Glutamatergic neuron (in vitro differentiated cells): ENCODE measurements around the gene AGER. TPM values are rescaled to one million over a fixed set of nuclear protein-coding genes. Genes with fewer than 3 reads are reported as not detected.
"Not testable (repeated sequence)": the region's sequence is repeated elsewhere in the genome, so short reads cannot be mapped to it uniquely, and the experiment has no call there.

Experiments used
- DNase-seq: peaks from one replicate; pipeline ENCODE4 v3.0.0; 2022
- H3K27ac Mint-ChIP-seq: one replicate; pipeline ENCODE4 v1.8.0; 2020; ENCODE audit warnings: mild to moderate bottlenecking, mixed read lengths, inconsistent platforms; ENCODE audit not compliant: unreplicated experiment
- H3K27me3 Mint-ChIP-seq: one replicate; pipeline ENCODE4 v1.8.0; 2020; ENCODE audit warnings: mild to moderate bottlenecking, moderate library complexity, mixed read lengths, inconsistent platforms; ENCODE audit not compliant: unreplicated experiment
- H3K36me3 Mint-ChIP-seq: one replicate; pipeline ENCODE4 v1.8.0; 2020; ENCODE audit warnings: mild to moderate bottlenecking, mixed read lengths, inconsistent platforms; ENCODE audit not compliant: unreplicated experiment
- H3K4me1 Mint-ChIP-seq: one replicate; pipeline ENCODE4 v1.8.0; 2020; ENCODE audit warnings: mild to moderate bottlenecking, low read depth, mixed read lengths, inconsistent platforms; ENCODE audit not compliant: unreplicated experiment
- H3K4me3 Mint-ChIP-seq: one replicate; pipeline ENCODE4 v1.8.0; 2020; ENCODE audit warnings: mild to moderate bottlenecking, mixed read lengths, inconsistent platforms; ENCODE audit not compliant: unreplicated experiment
- H3K9me3 Mint-ChIP-seq: one replicate; pipeline ENCODE4 v1.8.0; 2020; ENCODE audit warnings: mild to moderate bottlenecking, moderate library complexity, mixed read lengths, inconsistent platforms; ENCODE audit not compliant: unreplicated experiment
- total RNA-seq: library from RNA; stranded (reverse); fragmentation: NEBNext Ultra II Directional; extraction: Animal tissue kit (Norgen Biotek cat#: 25700); gene quantifications from one replicate; pipeline ENCODE4 v1.2.1, GENCODE V29; 2021; ENCODE audit not compliant: unreplicated experiment
- TF ChIP-seq, protein P1 (sequence below): fragments of 200-600 bp; sonication (generic); IDR thresholded peaks from one replicate; pipeline ENCODE4 v1.5.0; 2021; ENCODE audit not compliant: partially characterized antibody, unreplicated experiment

The AGER gene
- total RNA-seq, 1 donor from 2014 or later: 13.2 TPM

DNA sequence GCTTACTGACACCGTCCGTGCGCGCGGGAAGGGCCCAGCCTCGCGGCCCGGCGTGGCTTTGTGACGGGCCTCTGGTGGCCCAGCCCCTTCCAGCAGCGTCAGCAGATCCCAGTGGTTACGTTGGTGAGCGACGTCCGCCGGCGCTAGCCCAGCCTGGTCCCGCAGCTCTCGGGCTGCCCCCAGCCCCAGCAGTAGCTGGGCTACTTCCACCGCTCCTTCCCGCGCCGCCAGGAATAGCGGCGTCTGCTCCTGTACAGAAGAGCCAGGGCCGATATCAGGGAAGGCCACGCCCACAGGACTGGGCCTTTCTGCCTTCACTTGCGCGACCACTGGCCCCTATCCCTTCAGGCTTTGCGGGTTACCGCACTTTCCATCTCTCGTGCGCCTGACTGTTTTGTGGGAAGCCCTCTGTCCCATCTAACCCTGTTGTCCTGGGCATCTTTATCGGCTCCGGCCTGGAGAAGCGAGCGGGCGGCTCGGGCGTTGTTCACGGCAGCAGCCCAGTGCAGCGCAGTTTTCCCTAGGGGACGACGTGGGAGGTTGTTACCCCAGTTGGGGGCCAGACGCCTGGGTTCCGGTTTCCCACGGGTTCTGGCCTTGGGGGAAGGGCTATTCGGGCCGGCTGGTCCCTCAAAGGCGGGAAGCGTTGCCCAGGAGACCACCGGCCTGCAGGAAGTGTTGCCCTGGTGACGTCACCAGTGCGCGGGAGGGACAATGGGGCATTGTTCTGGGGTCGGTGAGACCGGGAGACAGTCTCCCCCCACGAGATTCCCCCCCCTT is 12.0 kb upstream of the AGER start:
- peaks cover 14% of the 10 kb centered on the region for H3K9me3 Mint-ChIP-seq
- peaks cover 9% of the 10 kb centered on the region for H3K4me1 Mint-ChIP-seq
- H3K27ac Mint-ChIP-seq: peak overlapping the region; percentile 100
- TF ChIP-seq, protein P1, sequence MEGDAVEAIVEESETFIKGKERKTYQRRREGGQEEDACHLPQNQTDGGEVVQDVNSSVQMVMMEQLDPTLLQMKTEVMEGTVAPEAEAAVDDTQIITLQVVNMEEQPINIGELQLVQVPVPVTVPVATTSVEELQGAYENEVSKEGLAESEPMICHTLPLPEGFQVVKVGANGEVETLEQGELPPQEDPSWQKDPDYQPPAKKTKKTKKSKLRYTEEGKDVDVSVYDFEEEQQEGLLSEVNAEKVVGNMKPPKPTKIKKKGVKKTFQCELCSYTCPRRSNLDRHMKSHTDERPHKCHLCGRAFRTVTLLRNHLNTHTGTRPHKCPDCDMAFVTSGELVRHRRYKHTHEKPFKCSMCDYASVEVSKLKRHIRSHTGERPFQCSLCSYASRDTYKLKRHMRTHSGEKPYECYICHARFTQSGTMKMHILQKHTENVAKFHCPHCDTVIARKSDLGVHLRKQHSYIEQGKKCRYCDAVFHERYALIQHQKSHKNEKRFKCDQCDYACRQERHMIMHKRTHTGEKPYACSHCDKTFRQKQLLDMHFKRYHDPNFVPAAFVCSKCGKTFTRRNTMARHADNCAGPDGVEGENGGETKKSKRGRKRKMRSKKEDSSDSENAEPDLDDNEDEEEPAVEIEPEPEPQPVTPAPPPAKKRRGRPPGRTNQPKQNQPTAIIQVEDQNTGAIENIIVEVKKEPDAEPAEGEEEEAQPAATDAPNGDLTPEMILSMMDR: peak; percentile 8
- peak; percentile 90 for DNase-seq
- no peaks in the 10 kb centered on the region for H3K36me3 Mint-ChIP-seq
- H3K27me3 Mint-ChIP-seq: peaks cover 8% of the 10 kb centered on the region
- H3K4me3 Mint-ChIP-seq: peak overlapping the region; percentile 91

- TF ChIP-seq, protein P1: peak; percentile 71
- DNase-seq: peak; percentile 100
- Mint-ChIP-seq H3K9me3 (peaks cover 17% of the 10 kb centered on the region), H3K4me3 (peak overlapping the region; percentile 91), H3K27me3 (peaks cover 8% of the 10 kb centered on the region), H3K27ac (peak overlapping the region; percentile 80), H3K36me3 (no peaks in the 10 kb centered on the region), H3K4me1 (peaks cover 11% of the 10 kb centered on the region)
These were observed 11.5 kb upstream of the AGER start for GRCh38 chr6:32195652-32195901.

GRCh38 chr6:32194825-32195651 is 11.0 kb upstream of the AGER start:
- H3K27me3 Mint-ChIP-seq: peaks cover 8% of the 10 kb centered on the region
- H3K4me3 Mint-ChIP-seq: peak overlapping the region; percentile 88
- no peak for DNase-seq
- peak overlapping the region; percentile 80 for H3K27ac Mint-ChIP-seq
- peaks cover 11% of the 10 kb centered on the region for H3K4me1 Mint-ChIP-seq
- H3K9me3 Mint-ChIP-seq: peaks cover 16% of the 10 kb centered on the region
- no peaks in the 10 kb centered on the region for H3K36me3 Mint-ChIP-seq
- TF ChIP-seq, protein P1: no peak

- peaks cover 11% of the 10 kb centered on the region for H3K4me1 Mint-ChIP-seq
- peaks cover 8% of the 10 kb centered on the region for H3K27me3 Mint-ChIP-seq
- TF ChIP-seq, protein P1: no peak
- no peaks in the 10 kb centered on the region for H3K36me3 Mint-ChIP-seq
- H3K4me3 Mint-ChIP-seq: peak overlapping the region; percentile 88
- H3K27ac Mint-ChIP-seq: peak overlapping the region; percentile 80
- DNase-seq: no peak
- H3K9me3 Mint-ChIP-seq: peaks cover 16% of the 10 kb centered on the region
These were observed 10.3 kb upstream of the AGER start for GRCh38 chr6:32194388-32194787.

DNA sequence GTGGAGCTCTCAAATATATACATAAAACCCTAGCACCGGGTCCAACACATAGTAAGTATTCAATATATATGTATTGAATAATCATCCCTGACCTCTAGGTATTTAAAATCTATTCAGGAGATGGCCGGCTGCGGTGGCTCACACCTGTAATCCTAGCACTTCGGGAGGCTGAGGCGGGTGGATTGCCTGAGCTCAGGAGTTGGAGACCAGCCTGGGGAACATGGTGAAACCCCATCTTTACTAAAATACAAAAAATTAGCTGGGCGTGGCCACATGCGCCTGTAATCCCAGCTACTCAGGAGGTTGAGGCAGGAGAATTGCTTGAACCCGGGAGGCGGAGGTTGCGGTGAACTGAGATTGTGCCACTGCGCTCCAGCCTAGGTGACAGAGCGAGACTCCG is 9.0 kb upstream of the AGER start:
- Mint-ChIP-seq H3K4me1 (peaks cover 17% of the 10 kb centered on the region), H3K27me3 (peaks cover 11% of the 10 kb centered on the region), H3K9me3 (peaks cover 21% of the 10 kb centered on the region)
- not testable (repeated sequence) for H3K36me3 Mint-ChIP-seq, H3K27ac Mint-ChIP-seq, DNase-seq, H3K4me3 Mint-ChIP-seq
